HepG2 (cell line): Measurements from ENCODE around the gene RANBP3. TPM values are rescaled to one million over a fixed set of nuclear protein-coding genes. Genes with fewer than 3 reads are reported as not detected.

Experiments
- BCL6 ChIP-seq: IDR thresholded peaks from 2 replicates; pipeline ENCODE4 v1.6.1; 2016; ENCODE audit warnings: missing genetic modification reagents, missing compliant biosample characterization
- DNMT1 ChIP-seq: sonication (generic); formaldehyde crosslinking; IDR thresholded peaks from 2 replicates; pipeline ENCODE4 v1.5.1; 2020; ENCODE audit warnings: mild to moderate bottlenecking, missing genetic modification reagents
- ISL2 ChIP-seq: sonication (generic); formaldehyde crosslinking; IDR thresholded peaks from 2 replicates; pipeline ENCODE4 v1.5.0; 2020; ENCODE audit warnings: missing genetic modification reagents
- KLF6 ChIP-seq: IDR thresholded peaks from 2 replicates; pipeline ENCODE4 v1.8.0; 2016; ENCODE audit warnings: missing biosample characterization, missing genetic modification reagents
- KMT2A ChIP-seq: sonication (generic); formaldehyde crosslinking; IDR thresholded peaks from 2 replicates; pipeline ENCODE4 v1.4.0; 2020; ENCODE audit warnings: missing genetic modification reagents
- MAZ ChIP-seq, 2 experiments: sonication (generic) in 1 of 2; formaldehyde crosslinking in 1 of 2; IDR thresholded peaks; 2 replicates each; pipeline versions ENCODE4 v1.5.0 to v1.6.1; 2012 to 2020; ENCODE audit warnings: low read depth in 2 of 2, mild to moderate bottlenecking in 2 of 2, borderline replicate concordance in 1 of 2, improper control_type of control experiment in 1 of 2, low read length in 1 of 2, missing genetic modification reagents in 1 of 2, moderate library complexity in 1 of 2
- MED8 ChIP-seq: sonication (generic); formaldehyde crosslinking; IDR thresholded peaks from 2 replicates; pipeline ENCODE4 v1.8.1; 2023; ENCODE audit warnings: mild to moderate bottlenecking, missing genetic modification reagents; ENCODE audit not compliant: insufficient replicate concordance
- RFX3 ChIP-seq: IDR thresholded peaks from 2 replicates; pipeline ENCODE4 v1.6.1; 2016; ENCODE audit warnings: missing biosample characterization, missing genetic modification reagents
- SRF ChIP-seq: IDR thresholded peaks from 2 replicates; pipeline ENCODE4 v1.6.1; 2011; ENCODE audit warnings: mild to moderate bottlenecking, low read depth, low read length, moderate library complexity
- ZNF205 ChIP-seq: IDR thresholded peaks from 2 replicates; pipeline ENCODE4 v1.6.1; 2018; ENCODE audit warnings: missing biosample characterization, missing genetic modification reagents
- ZNF609 ChIP-seq: sonication (generic); formaldehyde crosslinking; IDR thresholded peaks from 2 replicates; pipeline ENCODE4 v1.4.0; 2020; ENCODE audit warnings: mild to moderate bottlenecking, missing genetic modification reagents, borderline replicate concordance
- polyA plus RNA-seq, 8 experiments: library from polyadenylated mRNA; depleted of rRNA in 3 of 8; stranded (reverse) in 7 of 8; unstranded in 1 of 8; fragments of >200 nt; fragmentation: Illumina TruSeq in 4 of 8; extraction: Trizol in 4 of 8; gene quantifications; 2 replicates each; pipeline versions ENCODE4 v1.2.1 to v1.2.3, GENCODE V29; 2011 to 2016; ENCODE audit warnings: low read depth in 4 of 8, missing spikeins in 1 of 8, mixed read lengths in 1 of 8; ENCODE audit not compliant: insufficient read depth in 1 of 8
- total RNA-seq, 5 experiments: library from RNA; depleted of rRNA; stranded (reverse); fragments of >200 nt; fragmentation: Illumina TruSeq; extraction: Trizol; gene quantifications; 2 replicates each; pipeline ENCODE4 v1.2.3, GENCODE V29; 2016; ENCODE audit warnings: low read depth in 1 of 5
- TF ChIP-seq, protein P1 (sequence below): fragments of 450-650 bp; IDR thresholded peaks from 2 replicates; pipeline ENCODE4 v1.6.1; 2016
- TF ChIP-seq, protein P2 (sequence below): sonication (generic); formaldehyde crosslinking; IDR thresholded peaks from 2 replicates; pipeline ENCODE4 v1.5.1; 2020; ENCODE audit warnings: mild to moderate bottlenecking, missing genetic modification reagents, moderate library complexity
- TF ChIP-seq, protein P3 (sequence below): sonication (generic); formaldehyde crosslinking; IDR thresholded peaks from 2 replicates; pipeline ENCODE4 v1.4.0; 2020; ENCODE audit warnings: mild to moderate bottlenecking, missing genetic modification reagents
- TF ChIP-seq, protein P4 (sequence below): IDR thresholded peaks from 2 replicates; pipeline ENCODE4 v1.6.1; 2016; ENCODE audit warnings: missing compliant biosample characterization, missing genetic modification reagents, borderline replicate concordance
- TF ChIP-seq, protein P5 (sequence below): sonication (generic); formaldehyde crosslinking; IDR thresholded peaks from 2 replicates; pipeline ENCODE4 v1.8.1; 2023; ENCODE audit warnings: mild to moderate bottlenecking, moderate library complexity, missing genetic modification reagents

RANBP3 gene
- total and polyA plus RNA-seq, 2 of the 13 experiments (the other 11 are each of a cell fraction or from before 2014, with no cell fraction given) = 39.5 to 149 TPM

GRCh38 chr19:5870986-5871394, 107.0 kb downstream of the RANBP3 start (continued):
- TF ChIP-seq, protein P1, sequence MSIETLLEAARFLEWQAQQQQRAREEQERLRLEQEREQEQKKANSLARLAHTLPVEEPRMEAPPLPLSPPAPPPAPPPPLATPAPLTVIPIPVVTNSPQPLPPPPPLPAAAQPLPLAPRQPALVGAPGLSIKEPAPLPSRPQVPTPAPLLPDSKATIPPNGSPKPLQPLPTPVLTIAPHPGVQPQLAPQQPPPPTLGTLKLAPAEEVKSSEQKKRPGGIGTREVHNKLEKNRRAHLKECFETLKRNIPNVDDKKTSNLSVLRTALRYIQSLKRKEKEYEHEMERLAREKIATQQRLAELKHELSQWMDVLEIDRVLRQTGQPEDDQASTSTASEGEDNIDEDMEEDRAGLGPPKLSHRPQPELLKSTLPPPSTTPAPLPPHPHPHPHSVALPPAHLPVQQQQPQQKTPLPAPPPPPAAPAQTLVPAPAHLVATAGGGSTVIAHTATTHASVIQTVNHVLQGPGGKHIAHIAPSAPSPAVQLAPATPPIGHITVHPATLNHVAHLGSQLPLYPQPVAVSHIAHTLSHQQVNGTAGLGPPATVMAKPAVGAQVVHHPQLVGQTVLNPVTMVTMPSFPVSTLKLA = peak; percentile 18; the same call in 1 of the 2 replicates
- TF ChIP-seq RFX3 (CRISPR knock-in tag) = 0 out of 2 replicates have a peak, but pooled peaks have one; percentile 25
- TF ChIP-seq, protein P2, sequence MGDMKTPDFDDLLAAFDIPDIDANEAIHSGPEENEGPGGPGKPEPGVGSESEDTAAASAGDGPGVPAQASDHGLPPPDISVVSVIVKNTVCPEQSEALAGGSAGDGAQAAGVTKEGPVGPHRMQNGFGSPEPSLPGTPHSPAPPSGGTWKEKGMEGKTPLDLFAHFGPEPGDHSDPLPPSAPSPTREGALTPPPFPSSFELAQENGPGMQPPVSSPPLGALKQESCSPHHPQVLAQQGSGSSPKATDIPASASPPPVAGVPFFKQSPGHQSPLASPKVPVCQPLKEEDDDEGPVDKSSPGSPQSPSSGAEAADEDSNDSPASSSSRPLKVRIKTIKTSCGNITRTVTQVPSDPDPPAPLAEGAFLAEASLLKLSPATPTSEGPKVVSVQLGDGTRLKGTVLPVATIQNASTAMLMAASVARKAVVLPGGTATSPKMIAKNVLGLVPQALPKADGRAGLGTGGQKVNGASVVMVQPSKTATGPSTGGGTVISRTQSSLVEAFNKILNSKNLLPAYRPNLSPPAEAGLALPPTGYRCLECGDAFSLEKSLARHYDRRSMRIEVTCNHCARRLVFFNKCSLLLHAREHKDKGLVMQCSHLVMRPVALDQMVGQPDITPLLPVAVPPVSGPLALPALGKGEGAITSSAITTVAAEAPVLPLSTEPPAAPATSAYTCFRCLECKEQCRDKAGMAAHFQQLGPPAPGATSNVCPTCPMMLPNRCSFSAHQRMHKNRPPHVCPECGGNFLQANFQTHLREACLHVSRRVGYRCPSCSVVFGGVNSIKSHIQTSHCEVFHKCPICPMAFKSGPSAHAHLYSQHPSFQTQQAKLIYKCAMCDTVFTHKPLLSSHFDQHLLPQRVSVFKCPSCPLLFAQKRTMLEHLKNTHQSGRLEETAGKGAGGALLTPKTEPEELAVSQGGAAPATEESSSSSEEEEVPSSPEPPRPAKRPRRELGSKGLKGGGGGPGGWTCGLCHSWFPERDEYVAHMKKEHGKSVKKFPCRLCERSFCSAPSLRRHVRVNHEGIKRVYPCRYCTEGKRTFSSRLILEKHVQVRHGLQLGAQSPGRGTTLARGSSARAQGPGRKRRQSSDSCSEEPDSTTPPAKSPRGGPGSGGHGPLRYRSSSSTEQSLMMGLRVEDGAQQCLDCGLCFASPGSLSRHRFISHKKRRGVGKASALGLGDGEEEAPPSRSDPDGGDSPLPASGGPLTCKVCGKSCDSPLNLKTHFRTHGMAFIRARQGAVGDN = peak; percentile 61
- no peak for TF ChIP-seq MAZ (IDR thresholded peaks at IDR 0.05; ENCODE audit: borderline replicate concordance, low read depth, low read length)
- TF ChIP-seq MAZ (CRISPR knock-in tag; IDR thresholded peaks at IDR 0.05; ENCODE audit: low read depth) = peak; percentile 58; the same call in 1 of the 2 replicates
- TF ChIP-seq SRF = no peak
- TF ChIP-seq ISL2 (CRISPR knock-in tag) = peak; percentile 90
- peak; percentile 87 for TF ChIP-seq ZNF609 (CRISPR knock-in tag)
- peak; percentile 53; the same call in 1 of the 2 replicates for TF ChIP-seq KMT2A (CRISPR knock-in tag)
- TF ChIP-seq, protein P3, sequence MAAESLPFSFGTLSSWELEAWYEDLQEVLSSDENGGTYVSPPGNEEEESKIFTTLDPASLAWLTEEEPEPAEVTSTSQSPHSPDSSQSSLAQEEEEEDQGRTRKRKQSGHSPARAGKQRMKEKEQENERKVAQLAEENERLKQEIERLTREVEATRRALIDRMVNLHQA (CRISPR knock-in tag) = peak; percentile 96
- TF ChIP-seq ZNF205 = peak; percentile 93
- peak; percentile 67 for TF ChIP-seq MED8 (CRISPR knock-in tag)
- TF ChIP-seq, protein P4, sequence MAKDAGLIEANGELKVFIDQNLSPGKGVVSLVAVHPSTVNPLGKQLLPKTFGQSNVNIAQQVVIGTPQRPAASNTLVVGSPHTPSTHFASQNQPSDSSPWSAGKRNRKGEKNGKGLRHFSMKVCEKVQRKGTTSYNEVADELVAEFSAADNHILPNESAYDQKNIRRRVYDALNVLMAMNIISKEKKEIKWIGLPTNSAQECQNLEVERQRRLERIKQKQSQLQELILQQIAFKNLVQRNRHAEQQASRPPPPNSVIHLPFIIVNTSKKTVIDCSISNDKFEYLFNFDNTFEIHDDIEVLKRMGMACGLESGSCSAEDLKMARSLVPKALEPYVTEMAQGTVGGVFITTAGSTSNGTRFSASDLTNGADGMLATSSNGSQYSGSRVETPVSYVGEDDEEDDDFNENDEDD (CRISPR knock-in tag) = peak; percentile 31; the same call in 1 of the 2 replicates
- TF ChIP-seq DNMT1 (CRISPR knock-in tag) = 0 out of 2 replicates have a peak, but pooled peaks have one; percentile 66
- 0 out of 2 replicates have a peak, but pooled peaks have one; percentile 79 for TF ChIP-seq KLF6 (CRISPR knock-in tag)
- TF ChIP-seq, protein P5, sequence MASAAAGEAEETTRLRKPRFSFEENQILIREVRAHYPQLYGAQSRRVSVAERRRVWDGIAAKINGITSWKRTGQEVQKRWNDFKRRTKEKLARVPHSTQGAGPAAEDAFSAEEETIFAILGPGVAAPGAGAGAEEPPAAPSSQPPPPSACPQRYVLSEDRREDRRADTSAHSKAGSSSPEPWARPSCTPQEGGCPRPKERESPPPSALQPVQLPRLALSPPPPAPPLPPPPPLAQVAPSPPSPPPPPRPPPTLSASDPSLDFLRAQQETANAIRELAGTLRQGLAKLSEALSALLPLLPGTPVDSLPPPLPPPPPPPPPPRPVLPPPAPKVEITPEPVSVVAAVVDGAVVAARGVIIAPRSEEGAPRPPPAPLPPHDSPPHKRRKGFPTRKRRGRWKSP (CRISPR knock-in tag) = peak; percentile 86; the same call in 1 of the 2 replicates
- TF ChIP-seq BCL6 (CRISPR knock-in tag) = peak; percentile 86
